Measurements from ENCODE around the gene ZNF385A.
A peak's percentile ranks its signal among the peaks of the same experiment; 100 is the strongest.

The ZNF385A gene

GRCh38 chr12:54421879-54422250, 37.3 kb upstream of the ZNF385A start:
- no peaks in the 10 kb centered on the region for H3K36me3 ChIP-seq (ENCODE audit: control insufficient read depth, insufficient read depth, low read length)
- H3K4me1 ChIP-seq (ENCODE audit: control insufficient read depth, insufficient read depth, low read length): peaks cover 14% of the 10 kb centered on the region
- peaks cover 66% of the 10 kb centered on the region for H3K27me3 ChIP-seq (ENCODE audit: control insufficient read depth, insufficient read depth, low read length)
- H3K4me3 ChIP-seq (ENCODE audit: low read depth, low read length): no peak overlapping the region
- no peak overlapping the region for H3K9ac ChIP-seq (ENCODE audit: low read depth, low read length)
- no peaks in the 10 kb centered on the region for H3K9me3 ChIP-seq (ENCODE audit: control insufficient read depth, insufficient read depth, low read length)

- Histone ChIP-seq H3K4me3 (ENCODE audit: low read depth, low read length) (no peak overlapping the region), H3K9ac (ENCODE audit: low read depth, low read length) (no peak overlapping the region), H3K36me3 (ENCODE audit: control insufficient read depth, insufficient read depth, low read length) (no peaks in the 10 kb centered on the region), H3K4me1 (ENCODE audit: control insufficient read depth, insufficient read depth, low read length) (peaks cover 14% of the 10 kb centered on the region), H3K9me3 (ENCODE audit: control insufficient read depth, insufficient read depth, low read length) (no peaks in the 10 kb centered on the region), H3K27me3 (ENCODE audit: control insufficient read depth, insufficient read depth, low read length) (peaks cover 66% of the 10 kb centered on the region)
These were observed 36.8 kb upstream of the ZNF385A start for GRCh38 chr12:54421175-54421878.

- Histone ChIP-seq H3K4me1 (ENCODE audit: control insufficient read depth, insufficient read depth, low read length) (peaks cover 14% of the 10 kb centered on the region), H3K9ac (ENCODE audit: low read depth, low read length) (no peak overlapping the region)
These were observed 36.2 kb upstream of the ZNF385A start for GRCh38 chr12:54420766-54421144.

GRCh38 chr12:54419088-54419887, 34.8 kb upstream of the ZNF385A start, which contains the start of gene ITGA5:
TSS of gene ITGA5 (minus strand) at chr12:54419266. CDS start at chr12:54419198, 68 bp downstream.
- peak within 1 kb of the TSS; percentile 76 for H3K4me3 ChIP-seq (ENCODE audit: low read depth, low read length)
- H3K4me1 ChIP-seq (ENCODE audit: control insufficient read depth, insufficient read depth, low read length): peaks cover 14% of the 10 kb centered on the region
- H3K27me3 ChIP-seq (ENCODE audit: control insufficient read depth, insufficient read depth, low read length): peaks cover 46% of the 10 kb centered on the region
- H3K36me3 ChIP-seq (ENCODE audit: control insufficient read depth, insufficient read depth, low read length): no peaks in the 10 kb centered on the region
- H3K9me3 ChIP-seq (ENCODE audit: control insufficient read depth, insufficient read depth, low read length): no peaks in the 10 kb centered on the region
- peak within 1 kb of the TSS; percentile 54 for H3K9ac ChIP-seq (ENCODE audit: low read depth, low read length)

More at GRCh38 chr12:54420766-54421144, 36.2 kb upstream of the ZNF385A start:
- H3K4me3 ChIP-seq (ENCODE audit: low read depth, low read length): no peak overlapping the region
- H3K9me3 ChIP-seq (ENCODE audit: control insufficient read depth, insufficient read depth, low read length): no peaks in the 10 kb centered on the region
- peaks cover 61% of the 10 kb centered on the region for H3K27me3 ChIP-seq (ENCODE audit: control insufficient read depth, insufficient read depth, low read length)
- H3K36me3 ChIP-seq (ENCODE audit: control insufficient read depth, insufficient read depth, low read length): no peaks in the 10 kb centered on the region

GRCh38 chr12:54418441-54419087, 34.0 kb upstream of the ZNF385A start:
- H3K4me3 ChIP-seq (ENCODE audit: low read depth, low read length): peak overlapping the region; percentile 76
- H3K27me3 ChIP-seq (ENCODE audit: control insufficient read depth, insufficient read depth, low read length): peaks cover 40% of the 10 kb centered on the region
- no peaks in the 10 kb centered on the region for H3K36me3 ChIP-seq (ENCODE audit: control insufficient read depth, insufficient read depth, low read length)
- H3K9ac ChIP-seq (ENCODE audit: low read depth, low read length): peak overlapping the region; percentile 54
- H3K9me3 ChIP-seq (ENCODE audit: control insufficient read depth, insufficient read depth, low read length): no peaks in the 10 kb centered on the region
- peaks cover 14% of the 10 kb centered on the region for H3K4me1 ChIP-seq (ENCODE audit: control insufficient read depth, insufficient read depth, low read length)

GRCh38 chr12:54417712-54418440, 33.3 kb upstream of the ZNF385A start:
- Histone ChIP-seq H3K9me3 (ENCODE audit: control insufficient read depth, insufficient read depth, low read length) (no peaks in the 10 kb centered on the region), H3K4me3 (ENCODE audit: low read depth, low read length) (peak overlapping the region; percentile 76), H3K4me1 (ENCODE audit: control insufficient read depth, insufficient read depth, low read length) (peaks cover 14% of the 10 kb centered on the region), H3K36me3 (ENCODE audit: control insufficient read depth, insufficient read depth, low read length) (no peaks in the 10 kb centered on the region), H3K9ac (ENCODE audit: low read depth, low read length) (peak overlapping the region; percentile 54), H3K27me3 (ENCODE audit: control insufficient read depth, insufficient read depth, low read length) (peaks cover 34% of the 10 kb centered on the region)

- Histone ChIP-seq H3K4me3 (ENCODE audit: low read depth, low read length) (no peak overlapping the region), H3K9ac (ENCODE audit: low read depth, low read length) (no peak overlapping the region), H3K9me3 (ENCODE audit: control insufficient read depth, insufficient read depth, low read length) (no peaks in the 10 kb centered on the region), H3K4me1 (ENCODE audit: control insufficient read depth, insufficient read depth, low read length) (peaks cover 16% of the 10 kb centered on the region), H3K36me3 (ENCODE audit: control insufficient read depth, insufficient read depth, low read length) (no peaks in the 10 kb centered on the region), H3K27me3 (ENCODE audit: control insufficient read depth, insufficient read depth, low read length) (peaks cover 25% of the 10 kb centered on the region)
These were observed 32.4 kb upstream of the ZNF385A start for GRCh38 chr12:54416687-54417603.

GRCh38 chr12:54415221-54415929, 30.8 kb upstream of the ZNF385A start:
- no peak overlapping the region for H3K4me3 ChIP-seq (ENCODE audit: low read depth, low read length)
- H3K9ac ChIP-seq (ENCODE audit: low read depth, low read length): no peak overlapping the region
- no peaks in the 10 kb centered on the region for H3K9me3 ChIP-seq (ENCODE audit: control insufficient read depth, insufficient read depth, low read length)
- H3K4me1 ChIP-seq (ENCODE audit: control insufficient read depth, insufficient read depth, low read length): peaks cover 10% of the 10 kb centered on the region
- peaks cover 19% of the 10 kb centered on the region for H3K27me3 ChIP-seq (ENCODE audit: control insufficient read depth, insufficient read depth, low read length)
- H3K36me3 ChIP-seq (ENCODE audit: control insufficient read depth, insufficient read depth, low read length): no peaks in the 10 kb centered on the region

- peaks cover 7% of the 10 kb centered on the region for H3K4me1 ChIP-seq (ENCODE audit: control insufficient read depth, insufficient read depth, low read length)
- H3K9ac ChIP-seq (ENCODE audit: low read depth, low read length): no peak overlapping the region
- H3K4me3 ChIP-seq (ENCODE audit: low read depth, low read length): no peak overlapping the region
- H3K36me3 ChIP-seq (ENCODE audit: control insufficient read depth, insufficient read depth, low read length): peaks cover 5% of the 10 kb centered on the region
- peaks cover 13% of the 10 kb centered on the region for H3K27me3 ChIP-seq (ENCODE audit: control insufficient read depth, insufficient read depth, low read length)
- H3K9me3 ChIP-seq (ENCODE audit: control insufficient read depth, insufficient read depth, low read length): no peaks in the 10 kb centered on the region
These were observed 29.0 kb upstream of the ZNF385A start for GRCh38 chr12:54413284-54414190.

Measured in iPS-15b (cell line).